ENCODE data around the gene CD34. TPM values are rescaled to one million over a fixed set of nuclear protein-coding genes. Genes with fewer than 3 reads are reported as not detected.

The CD34 gene
- total and polyA plus RNA-seq, 2 experiments from 2014 or later: 0.34 TPM; not detected in 1

DNA sequence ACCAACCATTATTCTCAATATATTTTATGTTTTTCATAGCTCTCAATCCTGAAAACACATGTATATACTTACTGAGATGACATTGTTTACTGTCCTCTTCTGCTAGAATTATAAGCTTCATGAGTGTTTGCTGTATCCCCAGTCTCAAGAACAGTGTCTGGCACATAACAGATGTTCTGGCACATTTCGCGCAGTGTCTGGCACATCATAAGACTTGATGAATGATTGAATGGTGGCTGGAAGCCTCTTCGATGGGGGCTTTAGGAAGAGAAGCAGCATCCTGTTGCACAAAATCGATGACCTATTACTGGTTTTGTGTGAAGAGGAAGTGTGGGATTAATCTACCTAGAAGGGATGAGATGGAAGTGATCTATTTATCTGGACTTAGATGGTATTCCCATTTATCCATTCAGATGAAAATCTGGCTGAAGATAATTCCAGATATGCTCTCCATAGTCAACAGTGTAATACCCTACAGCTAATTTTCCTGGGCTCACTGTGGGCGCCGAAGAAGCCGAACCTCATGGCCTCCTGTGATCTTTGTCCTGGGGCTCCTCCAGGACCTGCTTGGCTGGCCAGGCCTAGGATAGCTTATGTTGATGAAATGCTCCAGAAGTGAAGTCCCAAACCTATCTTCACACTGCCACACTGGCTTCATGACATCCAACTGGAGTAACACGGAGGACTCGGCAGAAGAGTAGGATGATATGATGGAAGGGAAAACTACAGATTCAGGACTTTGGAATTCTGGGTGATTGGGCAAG is 26.5 kb downstream of the CD34 start:
- Histone ChIP-seq H3K9ac (no peak overlapping the region), H3F3A (ENCODE audit: insufficient read depth) (peaks cover 8% of the 10 kb centered on the region), H3K79me2 (ENCODE audit: insufficient read depth) (no peaks in the 10 kb centered on the region), H3K27me3 (replicated peaks; ENCODE audit: insufficient read depth) (no peaks in the 10 kb centered on the region), H3K9me3 (ENCODE audit: low read depth) (no peaks in the 10 kb centered on the region), H2AFZ (peak overlapping the region; percentile 97), H3K4me3 (no peak overlapping the region), H3K27ac (no peak overlapping the region), H3K4me2 (ENCODE audit: unreplicated experiment) (no peak overlapping the region), H3K36me3 (ENCODE audit: low read depth) (no peaks in the 10 kb centered on the region), H4K20me1 (ENCODE audit: insufficient read depth) (no peaks in the 10 kb centered on the region), H3K9me2 (ENCODE audit: insufficient read depth) (no peaks in the 10 kb centered on the region), H3K4me1 (ENCODE audit: insufficient read depth) (peaks cover 18% of the 10 kb centered on the region)
- in situ Hi-C loops (cut with MboI): loop anchor here (5.0 kb wide), 1 partner anchor 83 kb away; no protein-coding TSS in a partner anchor
- no peak for TF ChIP-seq EZH2phosphoT487 (IDR thresholded peaks at IDR 0.05; ENCODE audit: insufficient read depth, low read depth)
- TF ChIP-seq EZH2 (IDR thresholded peaks at IDR 0.05; ENCODE audit: insufficient read depth, poor library complexity, severe bottlenecking): no peak
- WGBS, 2 experiments (ENCODE audit: low coverage in 1 of 2, low lambda C conversion rate in 2 of 2, missing lambda C conversion rate in 2 of 2): 52 to 55% methylated on average over 9 of the region's 9 CpGs
- DNase-seq: no peak

DNA sequence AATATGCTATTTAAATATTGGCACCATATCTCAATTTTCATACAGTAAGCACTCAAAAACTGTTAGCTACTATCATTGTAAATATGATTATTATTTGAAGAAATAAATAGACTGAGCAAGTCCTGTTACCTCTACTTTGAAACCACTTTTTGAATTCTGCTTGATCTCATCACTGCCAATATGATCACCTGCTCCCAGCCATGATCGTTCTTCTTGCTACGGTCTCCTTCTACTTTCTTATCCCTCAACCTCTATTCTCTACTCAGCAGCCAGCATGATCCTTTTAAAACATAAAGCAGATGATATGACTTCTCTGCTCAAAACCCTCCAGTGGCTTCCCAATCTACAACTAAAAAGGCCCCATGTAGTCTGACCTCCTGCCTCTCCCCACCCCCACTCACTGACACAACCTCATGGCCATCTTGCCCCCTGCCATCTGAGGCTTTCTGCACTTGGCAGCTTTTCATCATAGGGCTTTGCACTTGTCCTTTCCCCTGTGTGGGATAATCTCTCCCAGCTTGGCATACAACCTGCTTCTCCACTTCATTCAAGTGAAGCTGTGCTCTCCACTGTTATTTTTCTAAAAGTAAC is 27.2 kb downstream of the CD34 start:
- Histone ChIP-seq H3K4me1 (ENCODE audit: insufficient read depth) (peaks cover 11% of the 10 kb centered on the region), H3K27me3 (replicated peaks; ENCODE audit: insufficient read depth) (no peaks in the 10 kb centered on the region), H3K79me2 (ENCODE audit: insufficient read depth) (no peaks in the 10 kb centered on the region), H4K20me1 (ENCODE audit: insufficient read depth) (no peaks in the 10 kb centered on the region), H3K27ac (no peak overlapping the region), H3K4me3 (no peak overlapping the region), H3K9me2 (ENCODE audit: insufficient read depth) (no peaks in the 10 kb centered on the region), H3K36me3 (ENCODE audit: low read depth) (no peaks in the 10 kb centered on the region), H3K9ac (no peak overlapping the region), H3K4me2 (ENCODE audit: unreplicated experiment) (no peak overlapping the region), H3K9me3 (ENCODE audit: low read depth) (no peaks in the 10 kb centered on the region), H3F3A (ENCODE audit: insufficient read depth) (0 out of 2 replicates have a peak, but pooled peaks cover under 1% of the 10 kb centered on the region), H2AFZ (no peak overlapping the region; the same call in 1 of the 2 replicates)
- TF ChIP-seq EZH2phosphoT487 (IDR thresholded peaks at IDR 0.05; ENCODE audit: insufficient read depth, low read depth): no peak
- TF ChIP-seq EZH2 (IDR thresholded peaks at IDR 0.05; ENCODE audit: insufficient read depth, poor library complexity, severe bottlenecking): no peak
- in situ Hi-C loops (cut with MboI): no loop called here
- 94 to 99% methylated on average over 2 of the region's 2 CpGs for WGBS, 2 experiments (ENCODE audit: low coverage in 1 of 2, low lambda C conversion rate in 2 of 2, missing lambda C conversion rate in 2 of 2)
- no peak for DNase-seq

DNA sequence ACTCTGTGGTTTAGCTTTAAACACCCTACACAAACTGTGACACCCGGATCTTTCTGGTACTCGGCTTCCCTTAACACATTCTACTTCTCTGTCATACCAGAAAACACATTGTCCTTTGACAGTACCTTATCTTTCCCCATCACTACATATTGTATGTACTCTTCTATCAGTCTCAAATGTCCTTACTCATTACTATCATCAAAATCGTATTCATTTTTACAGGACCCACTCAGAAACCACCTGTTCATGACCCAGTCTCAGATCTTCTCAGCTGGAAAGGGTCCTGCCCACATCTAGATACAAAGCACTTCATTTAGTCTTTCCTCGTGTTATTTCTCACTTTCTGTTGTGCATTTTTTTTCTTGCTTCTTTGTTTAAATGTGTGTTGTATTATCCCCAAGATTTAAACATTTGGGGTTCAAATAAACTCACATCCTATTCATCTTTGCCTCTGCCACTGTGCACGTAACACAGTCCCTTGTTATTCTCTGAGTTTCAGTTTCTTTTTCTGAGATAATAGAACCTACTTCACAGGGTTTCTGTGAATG is 27.7 kb downstream of the CD34 start:
- no peak overlapping the region for H3K27ac ChIP-seq
- H3K4me3 ChIP-seq: no peak overlapping the region
- no peaks in the 10 kb centered on the region for H3K27me3 ChIP-seq (replicated peaks; ENCODE audit: insufficient read depth)
- no peaks in the 10 kb centered on the region for H3K9me3 ChIP-seq (ENCODE audit: low read depth)
- no peak overlapping the region for H3K9ac ChIP-seq
- no peaks in the 10 kb centered on the region for H3K79me2 ChIP-seq (ENCODE audit: insufficient read depth)
- H4K20me1 ChIP-seq (ENCODE audit: insufficient read depth): no peaks in the 10 kb centered on the region
- no peak for DNase-seq
- TF ChIP-seq EZH2phosphoT487 (IDR thresholded peaks at IDR 0.05; ENCODE audit: insufficient read depth, low read depth) (no peak), EZH2 (IDR thresholded peaks at IDR 0.05; ENCODE audit: insufficient read depth, poor library complexity, severe bottlenecking) (no peak)
- in situ Hi-C loops (cut with MboI): no loop called here
- 80 to 81% methylated on average over 5 of the region's 5 CpGs for WGBS, 2 experiments (ENCODE audit: low coverage in 1 of 2, low lambda C conversion rate in 2 of 2, missing lambda C conversion rate in 2 of 2)
- H3K4me1 ChIP-seq (ENCODE audit: insufficient read depth): peaks cover 5% of the 10 kb centered on the region; the same call in 1 of the 2 replicates
- no peak overlapping the region for H2AFZ ChIP-seq
- no peaks in the 10 kb centered on the region for H3K9me2 ChIP-seq (ENCODE audit: insufficient read depth)
- no peak overlapping the region for H3K4me2 ChIP-seq (ENCODE audit: unreplicated experiment)
- no peaks in the 10 kb centered on the region for H3K36me3 ChIP-seq (ENCODE audit: low read depth)
- no peaks in the 10 kb centered on the region for H3F3A ChIP-seq (ENCODE audit: insufficient read depth)

DNA sequence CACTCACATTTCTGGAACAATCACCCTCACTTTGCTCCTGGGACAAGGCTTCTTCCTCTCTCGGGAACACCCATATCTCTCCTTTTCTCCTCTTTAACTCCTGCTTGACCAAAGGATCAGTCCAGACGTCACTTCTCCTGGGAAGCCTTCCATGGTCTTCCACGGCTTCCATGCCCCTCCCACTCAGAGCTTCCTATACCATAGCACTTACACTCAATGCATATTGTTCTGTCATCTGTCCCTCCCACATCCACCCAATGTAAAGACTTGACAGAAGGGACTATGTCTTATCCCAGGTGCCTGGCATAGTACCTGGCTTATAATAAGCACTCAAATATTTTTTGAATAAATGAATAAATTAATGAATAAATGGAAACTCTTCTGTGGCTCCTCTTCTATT is 28.2 kb downstream of the CD34 start:
- TF ChIP-seq EZH2 (IDR thresholded peaks at IDR 0.05; ENCODE audit: insufficient read depth, poor library complexity, severe bottlenecking): no peak
- TF ChIP-seq EZH2phosphoT487 (IDR thresholded peaks at IDR 0.05; ENCODE audit: insufficient read depth, low read depth): no peak

More for the DNA sequence above, 28.2 kb downstream of the CD34 start:
- no peaks in the 10 kb centered on the region for H3F3A ChIP-seq (ENCODE audit: insufficient read depth)
- no peaks in the 10 kb centered on the region for H3K9me3 ChIP-seq (ENCODE audit: low read depth)
- H3K27me3 ChIP-seq (replicated peaks; ENCODE audit: insufficient read depth): no peaks in the 10 kb centered on the region
- WGBS, 2 experiments (ENCODE audit: low coverage in 1 of 2, low lambda C conversion rate in 2 of 2, missing lambda C conversion rate in 2 of 2): 46 to 64% methylated on average over 3 of the region's 3 CpGs
- H3K4me2 ChIP-seq (ENCODE audit: unreplicated experiment): no peak overlapping the region
- H3K4me1 ChIP-seq (ENCODE audit: insufficient read depth): peaks cover 5% of the 10 kb centered on the region; the same call in 1 of the 2 replicates
- H3K4me3 ChIP-seq: no peak overlapping the region
- no peaks in the 10 kb centered on the region for H4K20me1 ChIP-seq (ENCODE audit: insufficient read depth)
- H3K9ac ChIP-seq: no peak overlapping the region
- no peak overlapping the region for H2AFZ ChIP-seq
- H3K27ac ChIP-seq: no peak overlapping the region
- H3K36me3 ChIP-seq (ENCODE audit: low read depth): no peaks in the 10 kb centered on the region
- in situ Hi-C loops (cut with MboI): no loop called here
- no peaks in the 10 kb centered on the region for H3K9me2 ChIP-seq (ENCODE audit: insufficient read depth)
- DNase-seq: no peak
- no peaks in the 10 kb centered on the region for H3K79me2 ChIP-seq (ENCODE audit: insufficient read depth)
